ENCODE measurements around the gene LPCAT3. TPM values are rescaled to one million over a fixed set of nuclear protein-coding genes. Genes with fewer than 3 reads are reported as not detected.

Gene LPCAT3, protein sequence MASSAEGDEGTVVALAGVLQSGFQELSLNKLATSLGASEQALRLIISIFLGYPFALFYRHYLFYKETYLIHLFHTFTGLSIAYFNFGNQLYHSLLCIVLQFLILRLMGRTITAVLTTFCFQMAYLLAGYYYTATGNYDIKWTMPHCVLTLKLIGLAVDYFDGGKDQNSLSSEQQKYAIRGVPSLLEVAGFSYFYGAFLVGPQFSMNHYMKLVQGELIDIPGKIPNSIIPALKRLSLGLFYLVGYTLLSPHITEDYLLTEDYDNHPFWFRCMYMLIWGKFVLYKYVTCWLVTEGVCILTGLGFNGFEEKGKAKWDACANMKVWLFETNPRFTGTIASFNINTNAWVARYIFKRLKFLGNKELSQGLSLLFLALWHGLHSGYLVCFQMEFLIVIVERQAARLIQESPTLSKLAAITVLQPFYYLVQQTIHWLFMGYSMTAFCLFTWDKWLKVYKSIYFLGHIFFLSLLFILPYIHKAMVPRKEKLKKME
- total RNA-seq = 11.8 and 12.5 TPM in 2 replicates

GRCh38 chr12:7018350-7019042 is at the start of gene LPCAT3:
LPCAT3 (minus strand) TSS chr12:7018476; CDS start chr12:7018424, 52 bp downstream.
- DNase-seq (ENCODE audit: low read depth) = peak; percentile 65
- no peaks in the 10 kb centered on the region for H3K36me3 ChIP-seq (ENCODE audit: control insufficient read depth, insufficient read depth, low read length)
- peak; percentile 79 for TF ChIP-seq CTCF (IDR thresholded peaks at IDR 0.05; ENCODE audit: insufficient read depth, low read length, poor library complexity, severe bottlenecking)
- H3K27me3 ChIP-seq (ENCODE audit: control insufficient read depth, insufficient read depth, low read length) = no peaks in the 10 kb centered on the region
- H3K4me3 ChIP-seq (ENCODE audit: low read depth, low read length) = peak within 1 kb of the TSS; percentile 79

DNA sequence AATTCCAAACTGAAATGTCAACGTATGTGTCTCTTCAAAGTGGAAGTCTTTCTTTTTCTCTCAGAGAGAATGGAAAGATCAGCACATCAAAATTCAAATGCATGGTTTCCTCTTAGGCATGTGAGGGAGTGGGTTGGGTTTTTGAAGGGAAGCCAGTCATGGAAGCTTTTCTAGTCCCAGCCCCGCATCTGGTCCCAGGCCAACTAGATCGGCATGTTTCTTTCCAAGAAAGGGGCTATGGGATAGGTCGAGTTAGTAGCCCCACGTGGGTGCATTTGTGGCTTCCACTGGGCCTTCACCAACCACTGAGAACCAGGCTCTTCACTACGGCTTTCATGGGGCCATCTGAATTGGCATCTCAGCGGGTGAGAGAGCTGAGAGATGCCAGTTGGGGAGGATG is 48.8 kb upstream of the LPCAT3 start:
- no peak overlapping the region for H3K4me3 ChIP-seq (ENCODE audit: low read depth, low read length)
- no peaks in the 10 kb centered on the region for H3K36me3 ChIP-seq (ENCODE audit: control insufficient read depth, insufficient read depth, low read length)
- peaks cover 9% of the 10 kb centered on the region for H3K27me3 ChIP-seq (ENCODE audit: control insufficient read depth, insufficient read depth, low read length)
- no peak for DNase-seq (ENCODE audit: low read depth)
- TF ChIP-seq CTCF (IDR thresholded peaks at IDR 0.05; ENCODE audit: insufficient read depth, low read length, poor library complexity, severe bottlenecking) = no peak

DNA sequence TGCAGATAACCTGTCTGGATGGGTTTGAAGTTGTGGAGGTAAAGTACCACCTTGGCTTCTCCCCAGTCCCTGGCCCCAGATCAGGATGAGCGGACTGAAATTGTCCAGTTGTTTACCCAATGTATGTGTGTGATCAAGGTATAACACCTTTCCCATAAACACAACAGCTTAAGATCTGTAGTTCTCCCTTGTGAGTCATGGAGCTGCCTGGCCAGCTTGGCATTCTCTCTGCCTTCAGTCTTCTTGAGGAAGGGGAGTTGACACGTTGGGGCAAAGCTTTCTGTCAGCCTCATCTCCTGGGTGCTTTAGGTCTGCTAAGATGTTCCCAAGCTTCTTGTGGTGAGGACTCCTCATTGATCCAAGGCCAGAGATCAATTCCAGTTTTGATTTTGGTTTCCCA is 48.3 kb upstream of the LPCAT3 start:
- Histone ChIP-seq H3K27me3 (ENCODE audit: control insufficient read depth, insufficient read depth, low read length) (peaks cover 9% of the 10 kb centered on the region), H3K36me3 (ENCODE audit: control insufficient read depth, insufficient read depth, low read length) (no peaks in the 10 kb centered on the region), H3K4me3 (ENCODE audit: low read depth, low read length) (no peak overlapping the region)
- no peak for TF ChIP-seq CTCF (IDR thresholded peaks at IDR 0.05; ENCODE audit: insufficient read depth, low read length, poor library complexity, severe bottlenecking)
- no peak for DNase-seq (ENCODE audit: low read depth)

DNA sequence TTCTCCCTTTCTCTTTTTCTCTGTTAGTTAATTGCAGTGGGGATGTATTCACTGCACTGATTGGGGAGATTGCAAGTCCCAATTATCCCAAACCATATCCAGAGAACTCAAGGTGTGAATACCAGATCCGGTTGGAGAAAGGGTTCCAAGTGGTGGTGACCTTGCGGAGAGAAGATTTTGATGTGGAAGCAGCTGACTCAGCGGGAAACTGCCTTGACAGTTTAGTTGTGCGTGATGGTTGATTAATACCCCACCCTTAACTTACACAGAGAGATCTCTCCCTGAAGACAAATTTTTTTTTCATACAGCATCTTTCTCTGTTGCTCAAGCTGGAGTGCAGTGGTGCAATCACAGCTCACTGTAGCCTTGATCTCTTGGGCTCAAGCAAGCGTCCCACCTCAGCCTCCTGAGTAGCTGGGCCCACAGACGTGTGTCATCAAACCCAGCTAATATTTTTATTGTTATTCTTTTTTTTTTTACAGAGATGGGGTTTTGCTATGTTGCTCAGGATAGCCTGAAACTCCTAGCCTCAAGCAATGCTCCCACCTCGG is 46.9 kb upstream of the LPCAT3 start:
- H3K4me3 ChIP-seq (ENCODE audit: low read depth, low read length) = no peak overlapping the region
- DNase-seq (ENCODE audit: low read depth) = no peak
- no peaks in the 10 kb centered on the region for H3K36me3 ChIP-seq (ENCODE audit: control insufficient read depth, insufficient read depth, low read length)
- peaks cover 9% of the 10 kb centered on the region for H3K27me3 ChIP-seq (ENCODE audit: control insufficient read depth, insufficient read depth, low read length)
- TF ChIP-seq CTCF (IDR thresholded peaks at IDR 0.05; ENCODE audit: insufficient read depth, low read length, poor library complexity, severe bottlenecking) = no peak

DNA sequence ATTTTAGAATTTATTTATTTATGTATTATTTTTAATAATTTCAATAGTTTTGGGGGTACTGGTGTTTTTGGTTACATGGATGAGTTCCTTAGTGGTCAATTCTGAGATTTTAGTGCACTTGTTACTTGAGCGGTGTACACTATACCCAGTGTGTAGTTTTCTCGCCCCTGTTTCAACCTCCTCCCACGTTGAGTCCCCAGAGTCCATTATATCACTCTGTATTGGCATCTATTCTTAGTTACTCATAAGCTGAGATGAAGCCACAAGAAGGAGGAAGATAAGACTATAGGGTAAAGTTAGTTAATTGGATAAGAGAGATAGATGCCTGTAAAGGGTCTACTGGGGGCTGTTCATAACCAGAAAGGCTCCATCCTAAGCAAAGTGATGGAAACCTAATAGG is 46.2 kb upstream of the LPCAT3 start:
- DNase-seq (ENCODE audit: low read depth) = no peak
- no peak for TF ChIP-seq CTCF (IDR thresholded peaks at IDR 0.05; ENCODE audit: insufficient read depth, low read length, poor library complexity, severe bottlenecking)
- no peaks in the 10 kb centered on the region for H3K36me3 ChIP-seq (ENCODE audit: control insufficient read depth, insufficient read depth, low read length)
- H3K27me3 ChIP-seq (ENCODE audit: control insufficient read depth, insufficient read depth, low read length) = peaks cover 9% of the 10 kb centered on the region
- H3K4me3 ChIP-seq (ENCODE audit: low read depth, low read length) = no peak overlapping the region
